Activated CD8-positive, alpha-beta T cell treated with anti-CD3 and anti-CD28 coated beads for 36 hours (primary cell): ENCODE data around the gene STEAP2. TPM values are rescaled to one million over a fixed set of nuclear protein-coding genes. Genes with fewer than 3 reads are reported as not detected.

Experiments used
- ATAC-seq: fragments of 200-7000 bp; cut with Tn5 transposase; one replicate; pipeline ENCODE4 v1.10.0; 2021; ENCODE audit warnings: mild to moderate bottlenecking, moderate library complexity
- CTCF ChIA-PET: fragments of 350-600 bp; sonication (Branson Sonifier 250); formaldehyde crosslinking; loops from one replicate; lab custom pipeline; 2021; ENCODE audit warnings: antibody characterized with exemption; lab: Charles Lee
- POLR2A ChIA-PET: fragments of 350-600 bp; sonication (Branson Sonifier 250); formaldehyde crosslinking; loops from one replicate; lab custom pipeline; 2021; ENCODE audit warnings: antibody characterized with exemption; lab: Charles Lee
- DNase-seq: peaks from one replicate; pipeline ENCODE4 v3.0.0-alpha.2; 2020
- H3K27ac Mint-ChIP-seq: one replicate; pipeline ENCODE4 v1.8.0; 2021; ENCODE audit warnings: mild to moderate bottlenecking, mixed read lengths
- H3K27me3 Mint-ChIP-seq: one replicate; pipeline ENCODE4 v1.8.0; 2021; ENCODE audit warnings: mixed read lengths
- H3K36me3 Mint-ChIP-seq: one replicate; pipeline ENCODE4 v1.8.0; 2021; ENCODE audit warnings: low read depth, mixed read lengths
- H3K4me1 Mint-ChIP-seq: one replicate; pipeline ENCODE4 v1.8.0; 2021; ENCODE audit warnings: low read depth, mixed read lengths
- H3K4me3 Mint-ChIP-seq: one replicate; pipeline ENCODE4 v1.8.0; 2021; ENCODE audit warnings: mild to moderate bottlenecking, moderate library complexity, mixed read lengths
- H3K9me3 Mint-ChIP-seq: one replicate; pipeline ENCODE4 v1.8.0; 2021; ENCODE audit warnings: mixed read lengths
- intact Hi-C: fragments of 100-400 bp; cut with micrococcal nuclease; formaldehyde crosslinking; loops from one replicate; pipeline ENCODE4 v1.10.0; 2022
- total RNA-seq, 2 experiments: library from RNA; stranded (reverse); gene quantifications; one replicate each; pipeline ENCODE4 v1.2.3, GENCODE V29; 2021
- TF ChIP-seq, protein P1 (sequence below): fragments of 200-600 bp; IDR thresholded peaks from one replicate; pipeline ENCODE4 v1.8.0; 2022; ENCODE audit warnings: antibody characterized with exemption, mild to moderate bottlenecking

Gene STEAP2
- total RNA-seq, 2 experiments from 2014 or later = not detected

DNA sequence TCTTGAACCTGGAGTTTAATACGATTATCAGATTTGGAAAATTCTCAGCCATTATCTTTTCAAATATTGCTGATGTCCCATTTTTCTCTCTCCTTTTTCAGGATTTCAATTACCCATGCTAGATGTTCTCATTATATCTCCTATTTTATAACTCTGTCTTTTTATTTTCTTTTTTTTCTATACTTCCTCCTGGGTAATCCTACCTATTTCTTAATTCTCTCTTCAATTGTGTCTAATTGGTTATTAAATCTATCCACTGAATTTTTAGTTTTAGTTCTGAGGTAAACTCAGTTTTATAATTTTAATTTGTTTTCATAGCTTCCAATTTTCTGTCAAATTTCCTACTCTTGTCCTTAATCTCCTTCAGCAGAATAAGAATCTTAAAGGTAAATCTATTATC, 41.6 kb upstream of the STEAP2 start:
- H3K27ac Mint-ChIP-seq = no peak overlapping the region
- intact Hi-C loops = no loop called here

GRCh38 chr7:90172121-90172520, 39.4 kb upstream of the STEAP2 start:
- ChIA-PET POLR2A (no interaction called here), CTCF (no interaction called here)
- peaks cover 27% of the 10 kb centered on the region for H3K27me3 Mint-ChIP-seq
- no peaks in the 10 kb centered on the region for H3K36me3 Mint-ChIP-seq
- TF ChIP-seq, protein P1, sequence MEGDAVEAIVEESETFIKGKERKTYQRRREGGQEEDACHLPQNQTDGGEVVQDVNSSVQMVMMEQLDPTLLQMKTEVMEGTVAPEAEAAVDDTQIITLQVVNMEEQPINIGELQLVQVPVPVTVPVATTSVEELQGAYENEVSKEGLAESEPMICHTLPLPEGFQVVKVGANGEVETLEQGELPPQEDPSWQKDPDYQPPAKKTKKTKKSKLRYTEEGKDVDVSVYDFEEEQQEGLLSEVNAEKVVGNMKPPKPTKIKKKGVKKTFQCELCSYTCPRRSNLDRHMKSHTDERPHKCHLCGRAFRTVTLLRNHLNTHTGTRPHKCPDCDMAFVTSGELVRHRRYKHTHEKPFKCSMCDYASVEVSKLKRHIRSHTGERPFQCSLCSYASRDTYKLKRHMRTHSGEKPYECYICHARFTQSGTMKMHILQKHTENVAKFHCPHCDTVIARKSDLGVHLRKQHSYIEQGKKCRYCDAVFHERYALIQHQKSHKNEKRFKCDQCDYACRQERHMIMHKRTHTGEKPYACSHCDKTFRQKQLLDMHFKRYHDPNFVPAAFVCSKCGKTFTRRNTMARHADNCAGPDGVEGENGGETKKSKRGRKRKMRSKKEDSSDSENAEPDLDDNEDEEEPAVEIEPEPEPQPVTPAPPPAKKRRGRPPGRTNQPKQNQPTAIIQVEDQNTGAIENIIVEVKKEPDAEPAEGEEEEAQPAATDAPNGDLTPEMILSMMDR = no peak
- no peak for DNase-seq
- ATAC-seq = no peak
- intact Hi-C loops = no loop called here
- H3K4me3 Mint-ChIP-seq = no peak overlapping the region
- peaks cover 7% of the 10 kb centered on the region for H3K4me1 Mint-ChIP-seq
- H3K27ac Mint-ChIP-seq = no peak overlapping the region
- peaks cover 2% of the 10 kb centered on the region for H3K9me3 Mint-ChIP-seq

More for the DNA sequence above, 41.6 kb upstream of the STEAP2 start:
- CTCF ChIA-PET = no interaction called here
- ATAC-seq (no peak), DNase-seq (no peak)
- Mint-ChIP-seq H3K27me3 (peaks cover 35% of the 10 kb centered on the region), H3K36me3 (no peaks in the 10 kb centered on the region), H3K4me1 (peaks cover 7% of the 10 kb centered on the region), H3K9me3 (no peaks in the 10 kb centered on the region), H3K4me3 (no peak overlapping the region)
- TF ChIP-seq, protein P1 = no peak
- POLR2A ChIA-PET = no interaction called here

GRCh38 chr7:90172624-90173023, 38.9 kb upstream of the STEAP2 start:
- Mint-ChIP-seq H3K36me3 (no peaks in the 10 kb centered on the region), H3K9me3 (peaks cover 2% of the 10 kb centered on the region), H3K4me1 (peaks cover 7% of the 10 kb centered on the region), H3K27me3 (peaks cover 27% of the 10 kb centered on the region), H3K4me3 (no peak overlapping the region), H3K27ac (no peak overlapping the region)
- ChIA-PET POLR2A (no interaction called here), CTCF (interaction anchor here (0.8 kb wide), 1 partner anchor 67 kb away, joined by 3 read pairs; no protein-coding TSS in a partner anchor)
- TF ChIP-seq, protein P1 = no peak
- intact Hi-C loops = no loop called here
- DNase-seq (no peak), ATAC-seq (no peak)

GRCh38 chr7:90173127-90173844, 38.3 kb upstream of the STEAP2 start:
- H3K4me3 Mint-ChIP-seq = no peak overlapping the region
- ChIA-PET CTCF (interaction anchor here (0.7 to 0.8 kb wide), 2 partner anchors 66 to 84 kb away, joined by 3 read pairs; no protein-coding TSS in a partner anchor), POLR2A (no interaction called here)

DNA sequence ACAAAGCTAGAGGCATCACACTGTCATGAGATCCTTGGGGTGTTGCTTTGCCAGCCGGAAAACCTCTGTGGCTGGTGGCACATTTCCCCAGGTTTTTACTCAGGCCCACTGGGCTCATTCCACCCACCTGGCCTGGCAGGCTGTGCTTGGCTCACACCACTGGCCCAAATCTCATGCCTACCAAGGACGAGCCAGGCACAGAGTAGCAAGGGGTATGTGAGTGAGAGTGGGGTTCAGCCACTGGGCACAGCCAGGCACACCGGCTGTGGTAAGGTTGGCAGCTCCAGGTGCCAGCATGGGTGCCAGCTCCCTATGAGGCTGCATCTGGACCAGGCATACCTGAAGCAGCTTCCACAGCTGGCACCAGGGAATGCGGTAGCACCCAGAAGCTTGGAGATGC, 35.9 kb upstream of the STEAP2 start:
- CTCF ChIA-PET = interaction anchor here (1.6 kb wide), 1 partner anchor 10 kb away, joined by 3 read pairs; no protein-coding TSS in a partner anchor
- DNase-seq = no peak
- Mint-ChIP-seq H3K4me1 (peaks cover 29% of the 10 kb centered on the region), H3K4me3 (no peak overlapping the region), H3K9me3 (peaks cover 2% of the 10 kb centered on the region), H3K27me3 (peaks cover 26% of the 10 kb centered on the region), H3K36me3 (no peaks in the 10 kb centered on the region), H3K27ac (no peak overlapping the region)
- TF ChIP-seq, protein P1 = no peak
- intact Hi-C loops = no loop called here
- POLR2A ChIA-PET = no interaction called here
- ATAC-seq = no peak

More at GRCh38 chr7:90173127-90173844, 38.3 kb upstream of the STEAP2 start:
- Mint-ChIP-seq H3K36me3 (no peaks in the 10 kb centered on the region), H3K27ac (peak overlapping the region; percentile 49), H3K9me3 (peaks cover 2% of the 10 kb centered on the region), H3K4me1 (peaks cover 11% of the 10 kb centered on the region), H3K27me3 (peaks cover 27% of the 10 kb centered on the region)
- DNase-seq (no peak), ATAC-seq (peak; percentile 68)
- TF ChIP-seq, protein P1 = no peak
- intact Hi-C loops = no loop called here
